Calu3 (cell line): ENCODE data around the gene PEX6. TPM values are rescaled to one million over a fixed set of nuclear protein-coding genes. Genes with fewer than 3 reads are reported as not detected.

ENCODE experiments used
- BruUV-seq: library from RNA; stranded (reverse); fragments of 400-500 nt; replicated peaks from 2 replicates; lab custom pipeline; 2021; lab: Mats Ljungman, UMichigan
- CTCF ChIA-PET: fragments of 300-600 bp; sonication (Branson Sonifier 250); formaldehyde crosslinking; loops from one replicate; lab custom pipeline; 2022; ENCODE audit warnings: antibody characterized with exemption; lab: Charles Lee
- DNase-seq: peaks from one replicate; pipeline ENCODE4 v3.0.0; 2022
- H3K27ac Mint-ChIP-seq: one replicate; pipeline ENCODE4 v1.8.0; 2022; ENCODE audit warnings: mixed read lengths; ENCODE audit not compliant: unreplicated experiment
- H3K27me3 Mint-ChIP-seq: one replicate; pipeline ENCODE4 v1.8.0; 2022; ENCODE audit warnings: mixed read lengths; ENCODE audit not compliant: unreplicated experiment
- H3K36me3 Mint-ChIP-seq: one replicate; pipeline ENCODE4 v1.8.0; 2022; ENCODE audit warnings: mild to moderate bottlenecking, moderate library complexity, mixed read lengths; ENCODE audit not compliant: insufficient read depth, unreplicated experiment
- H3K4me1 Mint-ChIP-seq: one replicate; pipeline ENCODE4 v1.8.0; 2022; ENCODE audit warnings: mild to moderate bottlenecking, low read depth, mixed read lengths; ENCODE audit not compliant: unreplicated experiment
- H3K4me3 Mint-ChIP-seq: one replicate; pipeline ENCODE4 v1.8.0; 2022; ENCODE audit warnings: mild to moderate bottlenecking, low read depth, moderate library complexity, mixed read lengths; ENCODE audit not compliant: unreplicated experiment
- H3K9me3 Mint-ChIP-seq: one replicate; pipeline ENCODE4 v1.8.0; 2022; ENCODE audit warnings: low read depth, mixed read lengths; ENCODE audit not compliant: unreplicated experiment
- intact Hi-C: fragments of 100-400 bp; cut with micrococcal nuclease; formaldehyde crosslinking; loops from one replicate; pipeline ENCODE4 v1.10.0; 2022; ENCODE audit not compliant: unreplicated experiment
- total RNA-seq: library from RNA; stranded (reverse); gene quantifications from 2 replicates; pipeline ENCODE4 v1.2.3, GENCODE V29; 2022
- TF ChIP-seq, protein P1 (sequence below): fragments of 200-600 bp; IDR thresholded peaks from one replicate; pipeline ENCODE4 v1.8.0; 2022; ENCODE audit warnings: antibody characterized with exemption; ENCODE audit not compliant: unreplicated experiment

PEX6 gene
- total RNA-seq, 1 experiment from 2014 or later: 27.8 TPM

DNA sequence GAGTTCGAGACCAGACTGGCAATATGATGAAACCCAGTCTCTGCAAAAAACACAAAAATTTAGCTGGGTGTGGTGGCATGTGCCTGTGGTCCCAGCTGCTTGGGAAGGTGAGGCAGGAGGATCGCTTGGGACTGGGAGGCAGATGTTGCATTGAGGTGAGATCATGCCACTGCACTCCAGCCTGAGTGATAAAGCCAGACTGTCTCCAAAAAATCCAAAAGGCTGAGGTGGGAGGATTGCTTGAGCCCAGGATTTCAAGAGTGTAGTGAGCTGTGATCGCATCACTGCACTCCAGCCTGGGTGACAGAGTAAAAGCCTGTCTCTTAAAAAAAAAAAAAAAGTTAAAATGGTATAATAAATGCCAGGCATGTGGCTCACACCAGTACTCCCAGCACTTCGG lies 64.4 kb downstream of the PEX6 start:
- intact Hi-C loops: no loop called here
- H3K27ac Mint-ChIP-seq: no peak overlapping the region

More for the DNA sequence above, 64.4 kb downstream of the PEX6 start:
- no peak for DNase-seq
- CTCF ChIA-PET: interaction anchor here (0.7 to 1.0 kb wide), 4 partner anchors 15 to 707 kb away, joined by 3 to 4 read pairs (median 4); partner anchors contain the start of gene CNPY3
- Mint-ChIP-seq H3K9me3 (no peaks in the 10 kb centered on the region), H3K4me3 (no peak overlapping the region), H3K27me3 (peaks cover 13% of the 10 kb centered on the region), H3K36me3 (no peaks in the 10 kb centered on the region), H3K4me1 (no peaks in the 10 kb centered on the region)
- TF ChIP-seq, protein P1, sequence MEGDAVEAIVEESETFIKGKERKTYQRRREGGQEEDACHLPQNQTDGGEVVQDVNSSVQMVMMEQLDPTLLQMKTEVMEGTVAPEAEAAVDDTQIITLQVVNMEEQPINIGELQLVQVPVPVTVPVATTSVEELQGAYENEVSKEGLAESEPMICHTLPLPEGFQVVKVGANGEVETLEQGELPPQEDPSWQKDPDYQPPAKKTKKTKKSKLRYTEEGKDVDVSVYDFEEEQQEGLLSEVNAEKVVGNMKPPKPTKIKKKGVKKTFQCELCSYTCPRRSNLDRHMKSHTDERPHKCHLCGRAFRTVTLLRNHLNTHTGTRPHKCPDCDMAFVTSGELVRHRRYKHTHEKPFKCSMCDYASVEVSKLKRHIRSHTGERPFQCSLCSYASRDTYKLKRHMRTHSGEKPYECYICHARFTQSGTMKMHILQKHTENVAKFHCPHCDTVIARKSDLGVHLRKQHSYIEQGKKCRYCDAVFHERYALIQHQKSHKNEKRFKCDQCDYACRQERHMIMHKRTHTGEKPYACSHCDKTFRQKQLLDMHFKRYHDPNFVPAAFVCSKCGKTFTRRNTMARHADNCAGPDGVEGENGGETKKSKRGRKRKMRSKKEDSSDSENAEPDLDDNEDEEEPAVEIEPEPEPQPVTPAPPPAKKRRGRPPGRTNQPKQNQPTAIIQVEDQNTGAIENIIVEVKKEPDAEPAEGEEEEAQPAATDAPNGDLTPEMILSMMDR: no peak
- no TSS peak for BruUV-seq

Other genes with a start within 250 kb of the PEX6 start
- 36.2 and 42.7 TPM in 2 replicates for gene TBCC, start 233.1 kb downstream of the PEX6 start, total RNA-seq
- gene BICRAL, start 197.1 kb downstream of the PEX6 start, total RNA-seq: 17.6 and 19.2 TPM in 2 replicates
- 144 and 154 TPM in 2 replicates for gene RPL7L1, start 99.6 kb downstream of the PEX6 start, total RNA-seq
- gene PTCRA, start 63.1 kb downstream of the PEX6 start, total RNA-seq: not detected in 2 replicates
- 57.9 and 60.7 TPM in 2 replicates for gene CNPY3, start 49.7 kb downstream of the PEX6 start, total RNA-seq
- gene GNMT, start 18.4 kb downstream of the PEX6 start, total RNA-seq: 0.45 TPM in 1 of 2 replicates, not detected in the other
- gene PPP2R5D, start 5.4 kb upstream of the PEX6 start, total RNA-seq: 49.4 and 55.8 TPM in 2 replicates
- gene MEA1, start 34.8 kb upstream of the PEX6 start, total RNA-seq: 110 and 115 TPM in 2 replicates
- 85.9 and 95.7 TPM in 2 replicates for gene KLHDC3, start 35.1 kb upstream of the PEX6 start, total RNA-seq
- 94.9 and 101 TPM in 2 replicates for gene RRP36, start 42.4 kb upstream of the PEX6 start, total RNA-seq
- 25.5 and 25.9 TPM in 2 replicates for gene CUL7, start 74.7 kb upstream of the PEX6 start, total RNA-seq
- gene MRPL2, start 80.3 kb upstream of the PEX6 start, total RNA-seq: 125 and 135 TPM in 2 replicates
- 42.1 and 50.7 TPM in 2 replicates for gene KLC4, start 80.5 kb upstream of the PEX6 start, total RNA-seq
- gene PTK7, start 97.1 kb upstream of the PEX6 start, total RNA-seq: 49.7 and 66.0 TPM in 2 replicates
- 43.4 and 48.0 TPM in 2 replicates for gene SRF, start 192.1 kb upstream of the PEX6 start, total RNA-seq
- gene CUL9, start 203.0 kb upstream of the PEX6 start, total RNA-seq: 73.1 and 82.8 TPM in 2 replicates